Placental pericyte (primary cell): ENCODE measurements around the gene GPX3. TPM values are rescaled to one million over a fixed set of nuclear protein-coding genes. Genes with fewer than 3 reads are reported as not detected.

ENCODE experiments used
- total RNA-seq: library from RNA; depleted of rRNA; stranded (reverse); fragments of >200 nt; gene quantifications from 2 replicates; pipeline ENCODE4 v1.2.3, GENCODE V29; 2012

The GPX3 gene, protein sequence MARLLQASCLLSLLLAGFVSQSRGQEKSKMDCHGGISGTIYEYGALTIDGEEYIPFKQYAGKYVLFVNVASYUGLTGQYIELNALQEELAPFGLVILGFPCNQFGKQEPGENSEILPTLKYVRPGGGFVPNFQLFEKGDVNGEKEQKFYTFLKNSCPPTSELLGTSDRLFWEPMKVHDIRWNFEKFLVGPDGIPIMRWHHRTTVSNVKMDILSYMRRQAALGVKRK
- total RNA-seq: 6.2 and 28.9 TPM in 2 replicates

DNA sequence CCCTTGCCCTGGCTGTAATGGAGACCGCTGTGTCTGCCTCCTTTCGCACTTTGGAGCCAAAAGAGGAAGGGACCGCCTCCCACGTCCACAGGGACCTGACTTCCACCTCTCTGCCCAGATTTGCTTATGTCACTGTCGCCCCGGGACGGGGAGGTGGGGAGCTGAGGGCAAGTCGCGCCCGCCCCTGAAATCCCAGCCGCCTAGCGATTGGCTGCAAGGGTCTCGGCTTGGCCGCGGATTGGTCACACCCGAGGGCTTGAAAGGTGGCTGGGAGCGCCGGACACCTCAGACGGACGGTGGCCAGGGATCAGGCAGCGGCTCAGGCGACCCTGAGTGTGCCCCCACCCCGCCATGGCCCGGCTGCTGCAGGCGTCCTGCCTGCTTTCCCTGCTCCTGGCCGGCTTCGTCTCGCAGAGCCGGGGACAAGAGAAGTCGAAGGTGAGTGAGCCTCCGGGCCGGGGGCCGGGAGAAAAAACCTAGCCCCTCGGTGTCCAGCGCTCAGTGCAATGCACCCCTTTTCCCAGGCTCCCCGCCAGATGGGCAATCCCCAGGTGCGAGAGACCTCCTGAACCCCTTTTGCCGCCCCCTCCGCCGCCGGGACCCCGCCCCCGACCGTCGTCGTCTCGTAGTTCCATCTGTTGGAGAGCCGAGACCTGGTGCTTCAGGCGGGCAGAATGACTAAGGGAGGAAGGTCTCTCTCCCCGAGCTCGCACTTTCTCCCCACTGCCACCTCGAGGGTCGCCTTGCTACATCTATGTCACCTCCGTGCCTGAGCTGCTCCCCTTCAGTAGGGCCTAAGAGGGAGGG lies at the start of gene GPX3:
GPX3 (plus strand) TSS at position 288 of the 807 bp plus-strand sequence; CDS start at position 352, 64 bp downstream.

Other genes with a start within 250 kb of the GPX3 start
- gene SMIM3, start 241.8 kb upstream of the GPX3 start, total RNA-seq: 56.0 and 110 TPM in 2 replicates
- 0.57 TPM in 1 of 2 replicates, not detected in the other for gene IRGM, start 174.1 kb upstream of the GPX3 start, total RNA-seq
- 4.4 and 5.9 TPM in 2 replicates for gene ZNF300, start 115.6 kb upstream of the GPX3 start, total RNA-seq
- 120 and 235 TPM in 2 replicates for gene TNIP1, start 60.4 kb downstream of the GPX3 start, total RNA-seq
- gene ANXA6, start 137.2 kb downstream of the GPX3 start, total RNA-seq: 409 and 616 TPM in 2 replicates
- 2.4 and 14.9 TPM in 2 replicates for gene CCDC69, start 203.5 kb downstream of the GPX3 start, total RNA-seq
- 17.5 and 19.9 TPM in 2 replicates for gene GM2A, start 232.6 kb downstream of the GPX3 start, total RNA-seq